Endothelial cell of umbilical vein (primary cell): ENCODE results near the gene STARD4. TPM values are rescaled to one million over a fixed set of nuclear protein-coding genes. Genes with fewer than 3 reads are reported as not detected.

Experiments used
- BruUV-seq: library from RNA; stranded (reverse); fragments of 400-500 nt; replicated peaks from 2 replicates; lab custom pipeline; 2021; lab: Mats Ljungman, UMichigan
- CTCF ChIA-PET: fragments of 300-600, 350-600 bp; sonication (Branson Sonifier 250); formaldehyde crosslinking; loops from one replicate; lab custom pipeline; 2021; ENCODE audit warnings: antibody characterized with exemption, inconsistent platforms; lab: Charles Lee
- POLR2A ChIA-PET: fragments of 300-600, 350-600 bp; sonication (Branson Sonifier 250); formaldehyde crosslinking; loops from one replicate; lab custom pipeline; 2021; ENCODE audit warnings: antibody characterized with exemption, inconsistent platforms; lab: Charles Lee
- DNase-seq: peaks from one replicate; pipeline ENCODE4 v3.0.0-alpha.2; 2011; ENCODE audit warnings: low read depth, low spot score
- FAIRE-seq: peaks from 2 replicates; lab custom pipeline; 2011; peaks lifted over from hg19 to GRCh38; lab: Jason Lieb, UNC
- H2AFZ ChIP-seq: 2 replicates; pipeline ENCODE4 v1.6.0; 2012; ENCODE audit warnings: low read depth, low read length, control low read depth, inconsistent platforms
- H3K27ac ChIP-seq: 2 replicates; pipeline ENCODE4 v1.5.1; 2011; ENCODE audit warnings: low read depth, mild to moderate bottlenecking, control low read depth, low read length, moderate library complexity; ENCODE audit not compliant: insufficient read depth
- H3K27me3 ChIP-seq, 2 experiments: 2 replicates each; pipeline versions ENCODE4 v1.6.0 to v1.6.1; 2011; ENCODE audit warnings: low read length in 2 of 2, mixed read lengths in 1 of 2; ENCODE audit not compliant: control insufficient read depth in 2 of 2, insufficient read depth in 2 of 2
- H3K36me3 ChIP-seq, 2 experiments: 2 replicates in 1 of 2; 3 replicates in 1 of 2; pipeline ENCODE4 v1.5.1; 2011; ENCODE audit warnings: low read length in 2 of 2, mild to moderate bottlenecking in 1 of 2, moderate library complexity in 1 of 2; ENCODE audit not compliant: control insufficient read depth in 2 of 2, insufficient read depth in 2 of 2; ENCODE audit errors: extremely low read depth in 1 of 2
- H3K4me1 ChIP-seq: 3 replicates; pipeline ENCODE4 v1.5.1; 2011; ENCODE audit warnings: mild to moderate bottlenecking, low read length; ENCODE audit not compliant: control insufficient read depth, insufficient read depth; ENCODE audit errors: extremely low read depth
- H3K4me2 ChIP-seq: 2 replicates; pipeline ENCODE4 v1.6.1; 2011; ENCODE audit warnings: low read length, control low read depth, mixed read lengths; ENCODE audit not compliant: insufficient read depth
- H3K4me3 ChIP-seq, 3 experiments: fragments of 200-600 bp in 1 of 3; sonication (generic), shearing (Covaris generic) in 1 of 3; replicated peaks in 1 of 3; 2 replicates each; pipeline ENCODE4 v1.5.1; 2011 to 2016; ENCODE audit warnings: control low read depth in 3 of 3, low read length in 3 of 3, mild to moderate bottlenecking in 2 of 3, inconsistent platforms in 1 of 3, low read depth in 1 of 3, moderate library complexity in 1 of 3; ENCODE audit not compliant: insufficient read depth in 1 of 3
- H3K79me2 ChIP-seq: 2 replicates; pipeline ENCODE4 v1.6.0; 2012; ENCODE audit warnings: low read length, inconsistent platforms; ENCODE audit not compliant: control insufficient read depth, insufficient read depth
- H3K9ac ChIP-seq: replicated peaks from 2 replicates; pipeline ENCODE3; 2011; ENCODE audit warnings: low read length, control low read depth; ENCODE audit not compliant: insufficient read depth; ENCODE audit errors: extremely low read depth
- H3K9me1 ChIP-seq: replicated peaks from 3 replicates; pipeline ENCODE4 v1.6.0; 2011; ENCODE audit warnings: mild to moderate bottlenecking, low read length; ENCODE audit not compliant: control insufficient read depth, insufficient read depth; ENCODE audit errors: extremely low read depth
- H3K9me3 ChIP-seq: replicated peaks from 2 replicates; pipeline ENCODE4 v1.5.1; 2012; ENCODE audit warnings: low read length, inconsistent platforms; ENCODE audit not compliant: control insufficient read depth, insufficient read depth
- H4K20me1 ChIP-seq: replicated peaks from 2 replicates; pipeline ENCODE3; 2011; ENCODE audit warnings: mild to moderate bottlenecking, low read length; ENCODE audit not compliant: control insufficient read depth, insufficient read depth; ENCODE audit errors: extremely low read depth
- FOS ChIP-seq: IDR thresholded peaks from 2 replicates; pipeline ENCODE4 v1.6.1; 2011; ENCODE audit warnings: mild to moderate bottlenecking, low read length, moderate library complexity, borderline replicate concordance; ENCODE audit not compliant: insufficient read depth
- JUN ChIP-seq: IDR thresholded peaks from 2 replicates; pipeline ENCODE4 v1.6.1; 2011; ENCODE audit warnings: borderline replicate concordance, low read depth; ENCODE audit not compliant: insufficient read length, insufficient read depth
- MYC ChIP-seq: IDR thresholded peaks from one replicate; pipeline ENCODE4 v1.6.1; 2011; ENCODE audit warnings: mild to moderate bottlenecking, low read depth, low read length
- POLR2AphosphoS5 ChIP-seq: IDR thresholded peaks from 2 replicates; pipeline ENCODE4 v1.6.1; 2012; ENCODE audit warnings: low read depth, mild to moderate bottlenecking, control low read depth, low read length, moderate library complexity; ENCODE audit not compliant: insufficient read depth
- dilution Hi-C: fragments of 300-500 bp; cut with MboI; formaldehyde crosslinking; loops from one replicate; pipeline ENCODE4 v1.15.0; 2019; ENCODE audit warnings: low sequenced_read_pairs; ENCODE audit not compliant: extremely low pct_ligation_motif_present
- intact Hi-C: fragments of 100-400 bp; cut with micrococcal nuclease; formaldehyde crosslinking; loops from one replicate; pipeline ENCODE4 v1.10.0; 2022
- polyA plus RNA-seq, 4 experiments: library from polyadenylated mRNA; depleted of rRNA in 3 of 4; stranded (reverse) in 3 of 4; unstranded in 1 of 4; fragments of >200 nt; gene quantifications; 2 replicates each; pipeline versions ENCODE4 v1.2.1 to v1.2.3, GENCODE V29; 2011 to 2012; ENCODE audit warnings: missing spikeins in 1 of 4
- total RNA-seq: library from RNA; stranded (reverse); gene quantifications from 2 replicates; pipeline ENCODE4 v1.2.3, GENCODE V29; 2021
- TF ChIP-seq, protein P1 (sequence below): IDR thresholded peaks from 2 replicates; pipeline ENCODE4 v1.6.1; 2011; ENCODE audit not compliant: insufficient read depth, insufficient read length

The STARD4 gene
- total and polyA plus RNA-seq, 2 donors (not counting 3 experiments of a cell fraction or from before 2014, with no cell fraction given): 33.6 to 77.1 TPM

DNA sequence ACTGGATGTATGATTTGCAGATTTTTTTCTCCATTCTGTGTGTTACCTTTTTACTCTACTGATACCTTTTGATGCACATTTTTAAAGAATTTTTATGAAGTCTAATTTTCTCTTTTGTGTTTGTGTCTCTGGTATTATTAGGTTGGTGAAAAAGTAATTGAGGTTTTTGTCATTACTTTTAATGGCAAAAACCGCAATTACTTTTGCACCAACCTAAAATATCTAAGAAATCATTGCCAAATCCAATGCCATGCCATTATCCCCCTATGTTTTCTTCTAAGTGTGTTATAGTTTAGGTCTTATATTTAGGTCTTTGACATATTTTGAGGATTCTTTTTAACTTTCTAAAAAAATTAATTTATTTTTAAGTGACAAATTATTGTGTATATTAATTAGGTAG is 43.4 kb upstream of the STARD4 start:
- H2AFZ ChIP-seq: no peak overlapping the region
- H3K4me2 ChIP-seq: no peak overlapping the region
- no peaks in the 10 kb centered on the region for H3K79me2 ChIP-seq
- CTCF ChIA-PET: interaction anchor here (1.7 kb wide), 1 partner anchor 142 kb away, joined by 5 read pairs; no protein-coding TSS in a partner anchor
- peaks cover 46% of the 10 kb centered on the region for H3K4me1 ChIP-seq
- no peaks in the 10 kb centered on the region for H3K9me3 ChIP-seq
- no peak for TF ChIP-seq POLR2AphosphoS5
- TF ChIP-seq, protein P1, sequence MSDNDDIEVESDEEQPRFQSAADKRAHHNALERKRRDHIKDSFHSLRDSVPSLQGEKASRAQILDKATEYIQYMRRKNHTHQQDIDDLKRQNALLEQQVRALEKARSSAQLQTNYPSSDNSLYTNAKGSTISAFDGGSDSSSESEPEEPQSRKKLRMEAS: no peak
- TF ChIP-seq MYC: no peak
- no peaks in the 10 kb centered on the region for H3K27me3 ChIP-seq
- H4K20me1 ChIP-seq: no peaks in the 10 kb centered on the region
- H3K4me3 ChIP-seq: no peak overlapping the region
- no peaks in the 10 kb centered on the region for H3K36me3 ChIP-seq
- intact Hi-C loops: loop anchor here (10.0 kb wide), 1 partner anchor 859 kb away; the partner anchor contains the start of gene EPB41L4A
- BruUV-seq: no TSS peak
- H3K9ac ChIP-seq: no peak overlapping the region
- FAIRE-seq (no peak), DNase-seq (no peak)
- dilution Hi-C loops: no loop called here
- H3K27ac ChIP-seq: no peak overlapping the region
- H3K9me1 ChIP-seq: no peaks in the 10 kb centered on the region
- POLR2A ChIA-PET: interaction anchor here (0.6 kb wide), 1 partner anchor 202 kb away, joined by 3 read pairs; no protein-coding TSS in a partner anchor

GRCh38 chr5:111553868-111554267 is 41.5 kb upstream of the STARD4 start:
- dilution Hi-C loops: no loop called here
- CTCF ChIA-PET: interaction anchor here (4.5 to 4.8 kb wide), 2 partner anchors 9 to 144 kb away, joined by 87 to 116 read pairs; no protein-coding TSS in a partner anchor
- no peak for FAIRE-seq

More at GRCh38 chr5:111553868-111554267, 41.5 kb upstream of the STARD4 start:
- H3K79me2 ChIP-seq: no peaks in the 10 kb centered on the region
- no peak overlapping the region for H3K4me3 ChIP-seq
- no peaks in the 10 kb centered on the region for H3K27me3 ChIP-seq
- no peak overlapping the region for H3K4me2 ChIP-seq
- no TSS peak for BruUV-seq
- intact Hi-C loops: loop anchor here (5.0 to 10.0 kb wide), 2 partner anchors 608 to 861 kb away; partner anchors contain the start of gene EPB41L4A
- TF ChIP-seq JUN (peak; percentile 33), FOS (no peak)
- peaks cover 35% of the 10 kb centered on the region for H3K4me1 ChIP-seq
- no peak overlapping the region for H3K27ac ChIP-seq
- H3K36me3 ChIP-seq: no peaks in the 10 kb centered on the region
- no peaks in the 10 kb centered on the region for H4K20me1 ChIP-seq
- H2AFZ ChIP-seq: no peak overlapping the region
- H3K9ac ChIP-seq: no peak overlapping the region
- peak; percentile 37 for DNase-seq
- no peaks in the 10 kb centered on the region for H3K9me3 ChIP-seq
- no peaks in the 10 kb centered on the region for H3K9me1 ChIP-seq
- POLR2A ChIA-PET: no interaction called here
